Uterus (tissue), 2 donors: ENCODE results near the gene ZG16.

Experiments used
- CTCF ChIP-seq, 4 experiments: fragments of 200-600 bp in 2 of 4; fragments of 450-650 bp in 2 of 4; sonication (generic) in 2 of 4; IDR thresholded peaks; one replicate each; pipeline ENCODE4 v1.5.1; 2016 to 2019; ENCODE audit warnings: antibody characterized with exemption in 4 of 4, mild to moderate bottlenecking in 2 of 4, moderate library complexity in 1 of 4
- POLR2A ChIP-seq, 2 donors: fragments of 450-650 bp; IDR thresholded peaks; one replicate each; pipeline ENCODE4 v1.6.1; 2016; ENCODE audit warnings: antibody characterized with exemption in 2 of 2, mild to moderate bottlenecking in 1 of 2, moderate library complexity in 1 of 2

- TF ChIP-seq CTCF (IDR thresholded peaks at IDR 0.05): no peak
- no peak for TF ChIP-seq POLR2A (IDR thresholded peaks at IDR 0.05)
Measured at GRCh38 chr16:29809850-29810698, 32.0 kb downstream of the ZG16 start.
